Breast epithelium (tissue), 4 donors: ENCODE measurements around the gene TMEM108. TPM values are rescaled to one million over a fixed set of nuclear protein-coding genes. Genes with fewer than 3 reads are reported as not detected.

Experiments
- DNase-seq, 2 donors: peaks; one replicate each; pipeline ENCODE4 v3.0.0-alpha.2; 2019; ENCODE audit warnings: low spot score in 2 of 2
- H3K27ac ChIP-seq, 2 donors: fragments of 200-600 bp; sonication (generic) in 1 of 2; one replicate each; pipeline ENCODE4 v1.5.1; 2016 to 2019; ENCODE audit warnings: mild to moderate bottlenecking in 1 of 2
- H3K27me3 ChIP-seq, 2 donors: fragments of 200-600 bp; sonication (generic) in 1 of 2; one replicate each; pipeline versions ENCODE4 v1.5.1 to v1.6.0; 2017 to 2019; ENCODE audit warnings: control low read depth in 1 of 2, mild to moderate bottlenecking in 1 of 2
- H3K36me3 ChIP-seq: fragments of 200-600 bp; one replicate; pipeline ENCODE4 v1.5.1; 2019
- H3K4me1 ChIP-seq, 2 donors: fragments of 200-600 bp; sonication (generic); one replicate each; pipeline ENCODE4 v1.5.1; 2016 to 2019; ENCODE audit warnings: control low read depth in 1 of 2
- H3K4me3 ChIP-seq, 3 donors: fragments of 200-600 bp; sonication (generic); 1 replicate in 2 of 3; 2 replicates in 1 of 3; pipeline ENCODE4 v1.5.1; 2016 to 2019; ENCODE audit warnings: mild to moderate bottlenecking in 3 of 3, moderate library complexity in 2 of 3
- H3K9me3 ChIP-seq, 2 donors: fragments of 200-600 bp; sonication (generic) in 1 of 2; one replicate each; pipeline ENCODE4 v1.5.1; 2016 to 2019; ENCODE audit warnings: control low read depth in 1 of 2
- CTCF ChIP-seq, 3 donors: fragments of 450-650 bp; IDR thresholded peaks; one replicate each; pipeline ENCODE4 v1.5.1; 2016 to 2017; ENCODE audit warnings: antibody characterized with exemption in 3 of 3, mild to moderate bottlenecking in 3 of 3, moderate library complexity in 3 of 3
- POLR2A ChIP-seq: fragments of 450-650 bp; IDR thresholded peaks from one replicate; pipeline ENCODE4 v1.6.1; 2016; ENCODE audit warnings: antibody characterized with exemption, mild to moderate bottlenecking, moderate library complexity
- POLR2AphosphoS5 ChIP-seq, 3 donors: sonication (generic); formaldehyde crosslinking; IDR thresholded peaks; one replicate each; pipeline ENCODE4 v1.6.1; 2017; ENCODE audit warnings: antibody characterized with exemption in 3 of 3
- intact Hi-C: fragments of 100-400 bp; cut with DNase I; formaldehyde crosslinking; loops from one replicate; pipeline ENCODE4 v1.15.1; 2023; ENCODE audit warnings: low total_unique reads
- total RNA-seq, 3 donors: library from RNA; depleted of rRNA; stranded (reverse); fragments of >200 nt; gene quantifications; one replicate each; pipeline ENCODE4 v1.1.0, GENCODE V29; 2016

TMEM108 gene
- total RNA-seq, 3 donors from 2014 or later: 0.44 to 0.98 (median 0.48) TPM

GRCh38 chr3:133121450-133121849 is 83.3 kb downstream of the TMEM108 start:
- Histone ChIP-seq H3K27ac (no peak overlapping the region), H3K4me3 (no peak overlapping the region), H3K9me3 (no peaks in the 10 kb centered on the region), H3K27me3 (no peaks in the 10 kb centered on the region), H3K4me1 (no peaks in the 10 kb centered on the region), H3K36me3 (no peaks in the 10 kb centered on the region)
- DNase-seq: no peak
- no peak for TF ChIP-seq CTCF (IDR thresholded peaks at IDR 0.05)
- no peak for TF ChIP-seq POLR2A
- intact Hi-C loops: no loop called here

- Histone ChIP-seq H3K36me3 (no peaks in the 10 kb centered on the region), H3K4me1 (no peaks in the 10 kb centered on the region), H3K27ac (no peak overlapping the region), H3K9me3 (no peaks in the 10 kb centered on the region), H3K4me3 (no peak overlapping the region), H3K27me3 (no peaks in the 10 kb centered on the region)
- no peak for DNase-seq
- no peak for TF ChIP-seq POLR2A
- no peak for TF ChIP-seq CTCF (IDR thresholded peaks at IDR 0.05)
- no peak for TF ChIP-seq POLR2AphosphoS5 (IDR thresholded peaks at IDR 0.05)
- intact Hi-C loops: no loop called here
Measured at GRCh38 chr3:133123636-133124035, 85.4 kb downstream of the TMEM108 start.

GRCh38 chr3:133124511-133124910 is 86.3 kb downstream of the TMEM108 start:
- no peak overlapping the region for H3K4me3 ChIP-seq
- TF ChIP-seq CTCF (IDR thresholded peaks at IDR 0.05): no peak
- TF ChIP-seq POLR2A: no peak
- no peak for TF ChIP-seq POLR2AphosphoS5 (IDR thresholded peaks at IDR 0.05)
- H3K27me3 ChIP-seq: no peaks in the 10 kb centered on the region
- H3K9me3 ChIP-seq: no peaks in the 10 kb centered on the region
- intact Hi-C loops: no loop called here
- H3K27ac ChIP-seq: no peak overlapping the region
- no peak for DNase-seq
- H3K4me1 ChIP-seq: no peaks in the 10 kb centered on the region
- no peaks in the 10 kb centered on the region for H3K36me3 ChIP-seq

- no peaks in the 10 kb centered on the region for H3K9me3 ChIP-seq
- H3K27ac ChIP-seq: no peak overlapping the region
- no peak overlapping the region for H3K4me3 ChIP-seq
- no peak for TF ChIP-seq POLR2AphosphoS5 (IDR thresholded peaks at IDR 0.05)
- no peak for TF ChIP-seq POLR2A
- TF ChIP-seq CTCF (IDR thresholded peaks at IDR 0.05): no peak
- no peaks in the 10 kb centered on the region for H3K36me3 ChIP-seq
- no peak for DNase-seq
- H3K27me3 ChIP-seq: no peaks in the 10 kb centered on the region
- H3K4me1 ChIP-seq: no peaks in the 10 kb centered on the region
- intact Hi-C loops: no loop called here
Measured at GRCh38 chr3:133125171-133125570, 87.0 kb downstream of the TMEM108 start.

- no peaks in the 10 kb centered on the region for H3K4me1 ChIP-seq
- no peaks in the 10 kb centered on the region for H3K36me3 ChIP-seq
- no peak for DNase-seq
- no peaks in the 10 kb centered on the region for H3K9me3 ChIP-seq
- no peak overlapping the region for H3K27ac ChIP-seq
- intact Hi-C loops: no loop called here
- no peak overlapping the region for H3K4me3 ChIP-seq
- no peaks in the 10 kb centered on the region for H3K27me3 ChIP-seq
- TF ChIP-seq CTCF (IDR thresholded peaks at IDR 0.05) (no peak), POLR2A (no peak), POLR2AphosphoS5 (IDR thresholded peaks at IDR 0.05) (no peak)
Measured at GRCh38 chr3:133125802-133126201, 87.6 kb downstream of the TMEM108 start.
